Osteocyte (in vitro differentiated cells): ENCODE measurements around the gene CPN2. TPM values are rescaled to one million over a fixed set of nuclear protein-coding genes. Genes with fewer than 3 reads are reported as not detected.

Experiments
- DNase-seq: peaks from one replicate; pipeline ENCODE4 v3.0.0; 2021; ENCODE audit warnings: mixed read lengths; ENCODE audit not compliant: unreplicated experiment; ENCODE audit errors: extremely low spot score
- H3K27ac Mint-ChIP-seq: one replicate; pipeline ENCODE4 v1.8.0; 2021; ENCODE audit warnings: mild to moderate bottlenecking, mixed read lengths; ENCODE audit not compliant: unreplicated experiment
- H3K27me3 Mint-ChIP-seq: one replicate; pipeline ENCODE4 v1.8.0; 2021; ENCODE audit warnings: mixed read lengths; ENCODE audit not compliant: unreplicated experiment
- H3K36me3 Mint-ChIP-seq: one replicate; pipeline ENCODE4 v1.8.0; 2021; ENCODE audit warnings: mixed read lengths; ENCODE audit not compliant: unreplicated experiment
- H3K4me1 Mint-ChIP-seq: one replicate; pipeline ENCODE4 v1.8.0; 2021; ENCODE audit warnings: mixed read lengths; ENCODE audit not compliant: unreplicated experiment
- H3K4me3 Mint-ChIP-seq: one replicate; pipeline ENCODE4 v1.8.0; 2021; ENCODE audit warnings: mild to moderate bottlenecking, moderate library complexity, mixed read lengths; ENCODE audit not compliant: unreplicated experiment
- H3K9me3 Mint-ChIP-seq: one replicate; pipeline ENCODE4 v1.8.0; 2021; ENCODE audit warnings: mixed read lengths; ENCODE audit not compliant: unreplicated experiment
- total RNA-seq: library from RNA; stranded (reverse); gene quantifications from 2 replicates; pipeline ENCODE4 v1.2.1, GENCODE V29; 2021
- TF ChIP-seq, protein P1 (sequence below): fragments of 200-600 bp; sonication (generic); IDR thresholded peaks from 2 replicates; pipeline ENCODE4 v1.5.0; 2021; ENCODE audit warnings: antibody characterized with exemption, mild to moderate bottlenecking, moderate library complexity

CPN2 gene
- total RNA-seq, 1 donor from 2014 or later, result not detected

- Mint-ChIP-seq H3K27ac (no peak overlapping the region), H3K4me3 (no peak overlapping the region), H3K4me1 (peaks cover 23% of the 10 kb centered on the region), H3K36me3 (no peaks in the 10 kb centered on the region), H3K9me3 (no peaks in the 10 kb centered on the region), H3K27me3 (peaks cover 47% of the 10 kb centered on the region)
- TF ChIP-seq, protein P1, sequence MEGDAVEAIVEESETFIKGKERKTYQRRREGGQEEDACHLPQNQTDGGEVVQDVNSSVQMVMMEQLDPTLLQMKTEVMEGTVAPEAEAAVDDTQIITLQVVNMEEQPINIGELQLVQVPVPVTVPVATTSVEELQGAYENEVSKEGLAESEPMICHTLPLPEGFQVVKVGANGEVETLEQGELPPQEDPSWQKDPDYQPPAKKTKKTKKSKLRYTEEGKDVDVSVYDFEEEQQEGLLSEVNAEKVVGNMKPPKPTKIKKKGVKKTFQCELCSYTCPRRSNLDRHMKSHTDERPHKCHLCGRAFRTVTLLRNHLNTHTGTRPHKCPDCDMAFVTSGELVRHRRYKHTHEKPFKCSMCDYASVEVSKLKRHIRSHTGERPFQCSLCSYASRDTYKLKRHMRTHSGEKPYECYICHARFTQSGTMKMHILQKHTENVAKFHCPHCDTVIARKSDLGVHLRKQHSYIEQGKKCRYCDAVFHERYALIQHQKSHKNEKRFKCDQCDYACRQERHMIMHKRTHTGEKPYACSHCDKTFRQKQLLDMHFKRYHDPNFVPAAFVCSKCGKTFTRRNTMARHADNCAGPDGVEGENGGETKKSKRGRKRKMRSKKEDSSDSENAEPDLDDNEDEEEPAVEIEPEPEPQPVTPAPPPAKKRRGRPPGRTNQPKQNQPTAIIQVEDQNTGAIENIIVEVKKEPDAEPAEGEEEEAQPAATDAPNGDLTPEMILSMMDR, result no peak
- DNase-seq, result no peak
Observed at GRCh38 chr3:194373028-194373427, 21.9 kb upstream of the CPN2 start.

- no peaks in the 10 kb centered on the region for H3K9me3 Mint-ChIP-seq
- no peak overlapping the region for H3K27ac Mint-ChIP-seq
- no peaks in the 10 kb centered on the region for H3K36me3 Mint-ChIP-seq
- peaks cover 40% of the 10 kb centered on the region for H3K27me3 Mint-ChIP-seq
- DNase-seq, result no peak
- H3K4me1 Mint-ChIP-seq, result peaks cover 28% of the 10 kb centered on the region
- H3K4me3 Mint-ChIP-seq, result no peak overlapping the region
- TF ChIP-seq, protein P1, result no peak
Observed at GRCh38 chr3:194370753-194371152, 19.6 kb upstream of the CPN2 start.

DNA sequence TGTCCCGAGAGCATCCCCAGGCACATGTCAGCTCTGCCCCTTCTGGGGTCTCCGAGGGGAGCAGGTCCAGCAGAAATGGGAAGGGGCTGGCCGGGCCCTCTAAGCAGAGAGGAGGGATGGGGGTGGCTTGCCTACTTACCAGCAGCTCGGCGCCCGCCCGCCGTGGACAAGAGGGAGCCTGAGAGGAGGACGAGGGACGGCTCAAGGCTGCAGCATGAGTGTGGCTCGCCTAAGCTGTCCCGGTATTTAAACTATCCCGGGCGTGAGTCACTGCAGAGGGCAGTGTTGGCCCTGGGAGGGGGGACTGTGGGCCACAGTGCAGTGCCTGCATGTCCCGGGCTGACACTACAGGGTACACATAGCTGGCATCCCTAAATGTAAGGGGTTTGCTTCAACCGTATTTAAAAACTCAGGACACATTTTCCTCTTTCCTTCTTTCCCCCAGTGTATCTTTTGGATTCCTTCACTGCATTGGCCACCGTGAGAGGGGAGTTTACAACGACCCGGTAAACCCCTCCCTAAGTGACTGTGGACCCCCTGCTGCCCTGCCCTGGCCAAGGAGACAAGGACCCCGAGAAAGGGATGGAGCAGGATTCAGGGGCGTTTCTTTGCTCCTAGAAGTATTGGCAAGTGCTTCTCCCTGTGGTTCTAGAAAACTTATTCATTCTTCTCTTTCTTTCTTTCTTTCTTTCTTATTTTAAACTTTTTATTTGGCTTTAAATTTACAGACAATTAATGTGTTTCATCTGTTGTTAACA lies 18.6 kb upstream of the CPN2 start, which contains the start of gene LRRC15:
TSS of gene LRRC15 (minus strand) at position 222 of the 758 bp plus-strand sequence. CDS start 8,700 bp downstream, outside the sequence.
- no peak for DNase-seq
- no peaks in the 10 kb centered on the region for H3K9me3 Mint-ChIP-seq
- H3K27me3 Mint-ChIP-seq, result peaks cover 32% of the 10 kb centered on the region
- no peak within 1 kb of the TSS for H3K4me3 Mint-ChIP-seq
- no peaks in the 10 kb centered on the region for H3K36me3 Mint-ChIP-seq
- H3K27ac Mint-ChIP-seq, result no peak within 1 kb of the TSS
- TF ChIP-seq, protein P1, result no peak
- H3K4me1 Mint-ChIP-seq, result peaks cover 32% of the 10 kb centered on the region

DNA sequence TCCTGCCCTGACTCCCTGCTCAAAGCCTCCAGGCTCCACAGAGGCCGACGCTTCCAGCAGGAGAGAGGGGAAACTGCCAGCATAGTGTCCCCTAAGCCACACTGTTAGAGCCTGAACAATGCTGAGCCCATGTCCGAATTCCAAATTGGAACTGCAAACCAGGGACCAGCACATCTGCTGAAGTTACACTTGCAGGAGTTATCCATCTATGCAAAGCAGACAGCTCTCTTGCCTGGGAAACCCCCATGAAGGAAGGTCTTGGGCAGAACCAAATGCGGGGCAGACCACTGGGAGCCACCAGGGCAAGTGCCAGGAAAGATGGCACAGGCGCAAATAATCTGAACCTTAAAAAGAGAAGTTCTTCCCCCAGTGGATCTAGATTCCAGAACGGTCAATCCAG lies 17.8 kb upstream of the CPN2 start:
- no peaks in the 10 kb centered on the region for H3K9me3 Mint-ChIP-seq
- peaks cover 40% of the 10 kb centered on the region for H3K4me1 Mint-ChIP-seq
- DNase-seq, result no peak
- H3K36me3 Mint-ChIP-seq, result no peaks in the 10 kb centered on the region
- peaks cover 27% of the 10 kb centered on the region for H3K27me3 Mint-ChIP-seq
- H3K4me3 Mint-ChIP-seq, result no peak overlapping the region
- TF ChIP-seq, protein P1, result no peak
- H3K27ac Mint-ChIP-seq, result no peak overlapping the region

DNA sequence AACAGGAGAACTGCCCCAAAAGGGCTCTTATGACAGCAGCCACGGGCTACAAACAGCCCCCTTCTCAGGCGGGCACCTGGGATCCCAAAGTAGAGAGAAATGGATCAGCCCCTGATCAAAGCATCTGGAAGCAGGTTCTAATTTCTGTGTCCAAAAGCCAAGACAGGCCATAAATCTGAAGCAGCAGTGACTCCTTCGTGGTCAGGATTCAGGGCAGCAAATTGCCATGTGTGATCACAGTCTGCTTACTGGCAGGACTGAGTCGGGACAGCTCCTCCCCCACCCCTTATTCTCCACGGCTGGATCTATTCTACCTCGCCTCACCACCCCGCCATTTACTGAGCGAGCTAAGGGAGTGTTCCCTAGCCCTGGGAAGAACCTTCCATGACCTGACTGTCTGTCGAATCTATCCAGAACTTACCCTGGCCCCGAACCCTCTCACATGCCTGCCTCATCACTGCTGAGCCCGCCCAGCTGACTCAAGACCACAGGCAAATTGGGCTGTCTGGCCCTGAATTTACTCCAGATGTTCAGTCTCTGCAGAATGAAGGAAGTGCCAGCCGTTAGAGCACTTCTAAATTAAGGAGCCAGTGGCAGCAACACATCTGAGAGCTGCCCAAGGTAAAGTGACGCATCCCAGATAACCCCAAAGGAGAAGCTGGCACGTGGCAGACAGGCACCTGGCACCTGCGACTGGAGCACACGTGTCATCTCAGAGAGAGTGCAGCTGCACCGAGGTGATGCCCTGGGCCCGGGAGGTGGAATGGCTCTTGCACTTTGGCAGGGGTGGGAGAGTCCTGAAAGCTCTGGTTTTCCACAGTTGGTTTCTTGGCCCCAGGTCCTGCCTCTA lies 17.1 kb upstream of the CPN2 start:
- no peaks in the 10 kb centered on the region for H3K9me3 Mint-ChIP-seq
- DNase-seq, result no peak
- TF ChIP-seq, protein P1, result no peak
- H3K27ac Mint-ChIP-seq, result peak overlapping the region; percentile 59
- H3K4me3 Mint-ChIP-seq, result no peak overlapping the region
- H3K36me3 Mint-ChIP-seq, result no peaks in the 10 kb centered on the region
- peaks cover 23% of the 10 kb centered on the region for H3K27me3 Mint-ChIP-seq
- H3K4me1 Mint-ChIP-seq, result peaks cover 44% of the 10 kb centered on the region
